Keratinocyte (primary cell): ENCODE data around the gene RHOA. TPM values are rescaled to one million over a fixed set of nuclear protein-coding genes. Genes with fewer than 3 reads are reported as not detected.

ENCODE experiments used
- DNase-seq: peaks from one replicate; pipeline ENCODE4 v3.0.0-alpha.2; 2011; ENCODE audit warnings: low read depth, missing footprints, low spot score
- FAIRE-seq: peaks from 2 replicates; lab custom pipeline; 2011; peaks lifted over from hg19 to GRCh38; lab: Jason Lieb, UNC
- H2AFZ ChIP-seq: 2 replicates; pipeline ENCODE4 v1.6.0; 2012; ENCODE audit warnings: low read length, control low read depth, inconsistent platforms; ENCODE audit not compliant: control insufficient read depth
- H3K27ac ChIP-seq: 2 replicates; pipeline ENCODE4 v1.5.1; 2011; ENCODE audit warnings: low read length; ENCODE audit not compliant: control insufficient read depth, insufficient read depth
- H3K27me3 ChIP-seq: 3 replicates; pipeline ENCODE4 v1.6.0; 2011; ENCODE audit warnings: low read length; ENCODE audit not compliant: control insufficient read depth, insufficient read depth; ENCODE audit errors: extremely low read depth
- H3K36me3 ChIP-seq, 2 experiments: 2 replicates in 1 of 2; 3 replicates in 1 of 2; pipeline ENCODE4 v1.5.1; 2011; ENCODE audit warnings: low read length in 2 of 2, mild to moderate bottlenecking in 1 of 2; ENCODE audit not compliant: control insufficient read depth in 2 of 2, insufficient read depth in 2 of 2; ENCODE audit errors: extremely low read depth in 1 of 2
- H3K4me1 ChIP-seq: 3 replicates; pipeline ENCODE4 v1.5.1; 2011; ENCODE audit warnings: low read length; ENCODE audit not compliant: control insufficient read depth, insufficient read depth; ENCODE audit errors: extremely low read depth
- H3K4me2 ChIP-seq: 3 replicates; pipeline ENCODE4 v1.6.0; 2011; ENCODE audit warnings: low read depth, low read length; ENCODE audit not compliant: control insufficient read depth, insufficient read depth; ENCODE audit errors: extremely low read depth
- H3K4me3 ChIP-seq, 3 experiments: fragments of 200-600 bp in 1 of 3; sonication (generic) in 1 of 3; 2 replicates in 2 of 3; 3 replicates in 1 of 3; pipeline ENCODE4 v1.5.1; 2011 to 2016; ENCODE audit warnings: low read length in 3 of 3, mild to moderate bottlenecking in 3 of 3, control low read depth in 2 of 3, inconsistent platforms in 1 of 3, low read depth in 1 of 3, mixed read lengths in 1 of 3, mixed run types in 1 of 3, moderate library complexity in 1 of 3; ENCODE audit not compliant: control insufficient read depth in 2 of 3, insufficient read depth in 2 of 3; ENCODE audit errors: extremely low read depth in 1 of 3
- H3K79me2 ChIP-seq: 2 replicates; pipeline ENCODE4 v1.6.0; 2012; ENCODE audit warnings: low read length; ENCODE audit not compliant: control insufficient read depth, insufficient read depth
- H3K9ac ChIP-seq: 3 replicates; pipeline ENCODE4 v1.6.0; 2011; ENCODE audit warnings: low read length; ENCODE audit not compliant: control insufficient read depth, insufficient read depth; ENCODE audit errors: extremely low read depth
- H3K9me1 ChIP-seq: 3 replicates; pipeline ENCODE4 v1.6.0; 2011; ENCODE audit warnings: low read length; ENCODE audit not compliant: control insufficient read depth, insufficient read depth; ENCODE audit errors: extremely low read depth
- H3K9me3 ChIP-seq: 2 replicates; pipeline ENCODE4 v1.5.1; 2012; ENCODE audit warnings: low read depth, low read length; ENCODE audit not compliant: control insufficient read depth
- H4K20me1 ChIP-seq: 3 replicates; pipeline ENCODE4 v1.6.0; 2011; ENCODE audit warnings: low read length; ENCODE audit not compliant: control insufficient read depth, insufficient read depth; ENCODE audit errors: extremely low read depth
- CTCF ChIP-seq, 3 experiments: IDR thresholded peaks in 1 of 3; conservative IDR thresholded peaks in 1 of 3; optimal IDR thresholded peaks in 1 of 3; 2 replicates in 2 of 3; 3 replicates in 1 of 3; pipeline versions ENCODE3 to v1.5.1; 2011; ENCODE audit warnings: low read length in 3 of 3, mild to moderate bottlenecking in 3 of 3, moderate library complexity in 2 of 3, control low read depth in 1 of 3, inconsistent platforms in 1 of 3; ENCODE audit not compliant: insufficient read depth in 2 of 3; ENCODE audit errors: extremely low read depth in 1 of 3
- EZH2 ChIP-seq: IDR thresholded peaks from one replicate; pipeline ENCODE4 v1.6.1; 2012; ENCODE audit warnings: inconsistent platforms, mild to moderate bottlenecking, low read length, moderate library complexity
- dilution Hi-C: fragments of 300-500 bp; cut with MboI; formaldehyde crosslinking; loops from one replicate; pipeline ENCODE4 v1.7.0; 2020; ENCODE audit warnings: low sequenced_read_pairs; ENCODE audit not compliant: extremely low pct_ligation_motif_present
- polyA plus RNA-seq, 5 experiments: library from polyadenylated mRNA; depleted of rRNA in 3 of 5; stranded (reverse) in 3 of 5; stranded (forward) in 1 of 5; unstranded in 1 of 5; fragments of >200 nt; gene quantifications; 1 replicate in 1 of 5; 2 replicates in 3 of 5; 3 replicates in 1 of 5; pipeline versions ENCODE4 v1.2.1 to v1.2.3, GENCODE V29; 2011 to 2012; ENCODE audit warnings: missing spikeins in 2 of 5, low read depth in 1 of 5, low replicate concordance in 1 of 5

The RHOA gene
- polyA plus RNA-seq, 1 donor (not counting 4 experiments of a cell fraction or from before 2014, with no cell fraction given): 332 TPM

GRCh38 chr3:49385617-49386016, 26.2 kb downstream of the RHOA start:
- TF ChIP-seq CTCF (optimal IDR thresholded peaks at IDR 0.05 in 1 of 3, IDR thresholded peaks at IDR 0.05 in 1 of 3, conservative IDR thresholded peaks at IDR 0.05 in 1 of 3; ENCODE audit: extremely low read depth in 1 of 3, insufficient read depth in 2 of 3, low read length in 3 of 3) (no peak), EZH2 (no peak)
- H3K4me1 ChIP-seq: peaks cover 4% of the 10 kb centered on the region
- no peak overlapping the region for H3K4me2 ChIP-seq
- H3K27me3 ChIP-seq: no peaks in the 10 kb centered on the region
- no peaks in the 10 kb centered on the region for H3K9me3 ChIP-seq
- DNase-seq: no peak
- peaks cover 98% of the 10 kb centered on the region for H3K79me2 ChIP-seq
- no peak overlapping the region for H2AFZ ChIP-seq
- peaks cover 0 to 5% of the 10 kb centered on the region in 2 experiments for H3K36me3 ChIP-seq
- FAIRE-seq: no peak
- H3K9me1 ChIP-seq: no peaks in the 10 kb centered on the region
- no peak overlapping the region for H3K4me3 ChIP-seq
- no peak overlapping the region for H3K27ac ChIP-seq
- dilution Hi-C loops: no loop called here
- H3K9ac ChIP-seq: no peak overlapping the region
- peaks cover 26% of the 10 kb centered on the region for H4K20me1 ChIP-seq

- no peak for TF ChIP-seq EZH2
- no peak for TF ChIP-seq CTCF (optimal IDR thresholded peaks at IDR 0.05 in 1 of 3, IDR thresholded peaks at IDR 0.05 in 1 of 3, conservative IDR thresholded peaks at IDR 0.05 in 1 of 3; ENCODE audit: extremely low read depth in 1 of 3, insufficient read depth in 2 of 3, low read length in 3 of 3)
- peaks cover 19% of the 10 kb centered on the region for H4K20me1 ChIP-seq
- no peaks in the 10 kb centered on the region for H3K9me3 ChIP-seq
These were observed 28.4 kb downstream of the RHOA start for GRCh38 chr3:49383387-49383786.

More at GRCh38 chr3:49383387-49383786, 28.4 kb downstream of the RHOA start:
- Histone ChIP-seq H3K4me2 (no peak overlapping the region), H3K9ac (no peak overlapping the region), H3K27ac (no peak overlapping the region), H3K36me3 (peaks cover 2 to 3% of the 10 kb centered on the region in 2 experiments), H2AFZ (no peak overlapping the region), H3K79me2 (peaks cover 96% of the 10 kb centered on the region), H3K4me1 (peaks cover 16% of the 10 kb centered on the region), H3K9me1 (no peaks in the 10 kb centered on the region), H3K27me3 (no peaks in the 10 kb centered on the region), H3K4me3 (no peak overlapping the region)
- dilution Hi-C loops: no loop called here
- no peak for FAIRE-seq
- no peak for DNase-seq
